PFSK-1 (cell line): ENCODE data around the gene ZNF135.

Experiments
- POLR2AphosphoS5 ChIP-seq: IDR thresholded peaks from 2 replicates; pipeline ENCODE4 v1.6.1; 2012; ENCODE audit warnings: low read depth, mild to moderate bottlenecking, control low read depth, low read length, moderate library complexity
- REST ChIP-seq, 2 experiments: IDR thresholded peaks; 2 replicates each; pipeline versions ENCODE4 v1.6.1 to v1.8.0; 2011 to 2012; ENCODE audit warnings: low read depth in 2 of 2, low read length in 2 of 2, control low read depth in 1 of 2, inconsistent platforms in 1 of 2, mild to moderate bottlenecking in 1 of 2, moderate library complexity in 1 of 2; ENCODE audit not compliant: insufficient read depth in 1 of 2

- TF ChIP-seq REST (IDR thresholded peaks at IDR 0.05; ENCODE audit: insufficient read depth in 1 of 2, low read depth in 2 of 2, low read length in 2 of 2) (no peak), POLR2AphosphoS5 (no peak)
These were observed 38.3 kb downstream of the ZNF135 start for GRCh38 chr19:58097349-58097748.
